Peyer's patch (tissue), 4 donors: Measurements from ENCODE around the gene CLTA. TPM values are rescaled to one million over a fixed set of nuclear protein-coding genes. Genes with fewer than 3 reads are reported as not detected.

Experiments
- DNase-seq, 3 donors: peaks; one replicate each; pipeline ENCODE4 v3.0.0-alpha.2; 2017 to 2019
- H3K27ac ChIP-seq, 4 donors: fragments of 200-600 bp; sonication (generic); one replicate each; pipeline ENCODE4 v1.5.1; 2016 to 2019
- H3K27me3 ChIP-seq, 2 donors: fragments of 200-600 bp; sonication (generic); one replicate each; pipeline ENCODE4 v1.5.1; 2019
- H3K36me3 ChIP-seq, 3 donors: fragments of 200-600 bp; sonication (generic); one replicate each; pipeline ENCODE4 v1.5.1; 2016 to 2019
- H3K4me1 ChIP-seq, 4 donors: fragments of 200-600 bp; sonication (generic); one replicate each; pipeline ENCODE4 v1.5.1; 2016 to 2019
- H3K4me3 ChIP-seq, 4 donors: fragments of 200-600 bp; sonication (generic); 1 replicate in 3 of 4; 2 replicates in 1 of 4; pipeline ENCODE4 v1.5.1; 2016 to 2019; ENCODE audit warnings: mild to moderate bottlenecking in 1 of 4
- H3K9me3 ChIP-seq, 4 donors: fragments of 200-600 bp; sonication (generic); one replicate each; pipeline ENCODE4 v1.5.1; 2016 to 2019; ENCODE audit warnings: mild to moderate bottlenecking in 1 of 4
- CTCF ChIP-seq, 6 experiments: fragments of 450-650 bp in 4 of 6; fragments of 200-600 bp in 2 of 6; sonication (generic) in 1 of 6; IDR thresholded peaks; one replicate each; pipeline ENCODE4 v1.5.1; 2017 to 2019; ENCODE audit warnings: antibody characterized with exemption in 6 of 6, mild to moderate bottlenecking in 3 of 6, moderate library complexity in 1 of 6
- POLR2A ChIP-seq, 2 donors: fragments of 450-650 bp; IDR thresholded peaks; one replicate each; pipeline ENCODE4 v1.5.1; 2017; ENCODE audit warnings: antibody characterized with exemption in 2 of 2, mild to moderate bottlenecking in 2 of 2, moderate library complexity in 2 of 2
- total RNA-seq, 4 donors: library from RNA; depleted of rRNA; stranded (reverse); fragments of >200 nt; gene quantifications; one replicate each; pipeline ENCODE4 v1.1.0, GENCODE V29; 2016

CLTA gene
- total RNA-seq, 4 donors from 2014 or later = 131 to 150 (median 133) TPM

- Histone ChIP-seq H3K36me3 (peaks cover 0 to 27% (median 0%) of the 10 kb centered on the region in 3 donors), H3K27me3 (no peaks in the 10 kb centered on the region), H3K4me3 (no peak overlapping the region), H3K4me1 (no peaks in the 10 kb centered on the region), H3K9me3 (no peaks in the 10 kb centered on the region), H3K27ac (no peak overlapping the region)
- DNase-seq = no peak
- TF ChIP-seq CTCF (IDR thresholded peaks at IDR 0.05) = no peak
- TF ChIP-seq POLR2A (IDR thresholded peaks at IDR 0.05) = no peak
Observed at GRCh38 chr9:36249189-36249588, 58.5 kb downstream of the CLTA start.

GRCh38 chr9:36250079-36250478 is 59.4 kb downstream of the CLTA start:
- H3K27ac ChIP-seq = no peak overlapping the region
- no peak for TF ChIP-seq CTCF (IDR thresholded peaks at IDR 0.05)
- TF ChIP-seq POLR2A (IDR thresholded peaks at IDR 0.05) = no peak
- DNase-seq = no peak

DNA sequence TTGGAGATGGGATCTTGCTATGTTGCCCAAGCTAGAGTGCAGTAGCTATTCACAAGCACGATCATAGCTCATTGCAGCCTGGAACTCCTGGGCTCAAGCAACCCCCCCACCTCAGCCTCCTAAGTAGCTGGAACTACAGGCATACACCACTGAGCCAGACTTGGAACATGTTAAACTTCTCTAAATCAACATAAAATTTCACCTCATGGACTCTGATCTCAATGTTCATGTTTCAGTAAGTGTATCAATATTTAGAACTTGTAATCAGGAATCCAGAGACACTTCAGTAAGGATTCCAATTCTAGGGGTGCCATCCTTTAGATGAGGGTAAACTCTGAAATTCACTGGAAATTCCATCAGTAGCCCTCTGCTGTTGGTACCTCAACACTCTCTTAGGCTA is 60.7 kb downstream of the CLTA start:
- Histone ChIP-seq H3K27me3 (no peaks in the 10 kb centered on the region), H3K4me1 (no peaks in the 10 kb centered on the region), H3K36me3 (peaks cover 0 to 7% (median 0%) of the 10 kb centered on the region in 3 donors), H3K9me3 (no peaks in the 10 kb centered on the region), H3K27ac (no peak overlapping the region), H3K4me3 (no peak overlapping the region)
- DNase-seq = no peak
- TF ChIP-seq CTCF (IDR thresholded peaks at IDR 0.05) (no peak), POLR2A (IDR thresholded peaks at IDR 0.05) (no peak)

More at GRCh38 chr9:36250079-36250478, 59.4 kb downstream of the CLTA start:
- peaks cover 0 to 21% (median 0%) of the 10 kb centered on the region in 3 donors for H3K36me3 ChIP-seq
- no peak overlapping the region for H3K4me3 ChIP-seq
- no peaks in the 10 kb centered on the region for H3K27me3 ChIP-seq
- H3K9me3 ChIP-seq = no peaks in the 10 kb centered on the region
- no peaks in the 10 kb centered on the region for H3K4me1 ChIP-seq

GRCh38 chr9:36258208-36258995 is 67.7 kb downstream of the CLTA start, which contains the start of gene GNE:
GNE (minus strand) TSS chr9:36258448; CDS start chr9:36249355, 9,093 bp downstream.
- DNase-seq = peak; percentile 97 to 99 (median 98)
- no peaks in the 10 kb centered on the region for H3K27me3 ChIP-seq
- peak within 1 kb of the TSS; percentile 95 to 100 (median 97) for H3K27ac ChIP-seq
- H3K9me3 ChIP-seq = no peaks in the 10 kb centered on the region
- H3K4me3 ChIP-seq = peak within 1 kb of the TSS; percentile 87 to 100 (median 94)
- peaks cover 0 to 7% (median 3%) of the 10 kb centered on the region in 4 donors for H3K4me1 ChIP-seq
- no peaks in the 10 kb centered on the region for H3K36me3 ChIP-seq
- TF ChIP-seq CTCF (IDR thresholded peaks at IDR 0.05) = no peak
- peak; percentile 64 to 74 for TF ChIP-seq POLR2A (IDR thresholded peaks at IDR 0.05)

DNA sequence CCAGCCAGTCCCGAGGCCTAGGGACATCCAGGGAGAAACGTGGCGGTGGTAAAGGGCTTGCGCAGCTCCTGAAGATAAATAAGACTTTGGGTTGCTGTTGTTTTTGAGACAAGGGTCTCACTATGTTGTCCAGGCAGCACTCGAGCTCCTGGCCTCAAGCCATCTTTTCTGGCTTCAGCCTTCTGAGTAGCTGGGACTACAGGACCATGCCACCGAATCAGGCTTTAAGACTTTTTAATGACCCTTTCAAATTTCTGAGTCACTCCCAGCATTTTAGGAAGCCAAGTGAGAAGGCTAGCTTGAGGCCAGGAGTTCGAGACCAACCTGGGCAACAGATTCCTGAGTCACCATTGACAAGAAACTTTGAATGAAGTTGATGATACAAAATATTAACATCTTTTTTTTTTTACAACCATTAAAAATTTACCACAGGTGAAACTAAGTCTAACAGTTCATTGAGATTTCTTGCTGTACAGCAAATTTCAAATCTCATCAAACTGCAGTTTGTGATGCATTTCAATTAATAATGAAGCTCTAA is 68.3 kb downstream of the CLTA start:
- TF ChIP-seq POLR2A (IDR thresholded peaks at IDR 0.05) = no peak
- no peak for TF ChIP-seq CTCF (IDR thresholded peaks at IDR 0.05)
- peak overlapping the region; percentile 87 to 100 (median 94) for H3K4me3 ChIP-seq
- no peak for DNase-seq
- H3K36me3 ChIP-seq = no peaks in the 10 kb centered on the region
- no peaks in the 10 kb centered on the region for H3K27me3 ChIP-seq
- peak overlapping the region; percentile 95 to 100 (median 97) for H3K27ac ChIP-seq
- H3K4me1 ChIP-seq = peaks cover 0 to 7% (median 3%) of the 10 kb centered on the region in 4 donors
- no peaks in the 10 kb centered on the region for H3K9me3 ChIP-seq

Other genes with a start within 250 kb of the CLTA start
- gene OR2S2, start 232.8 kb upstream of the CLTA start, total RNA-seq = not detected
- 1 to 10 TPM; 1.9 to 8.3 (median 5.9) TPM for gene RECK, start 154.0 kb upstream of the CLTA start, total RNA-seq
- gene GLIPR2, start 54.2 kb upstream of the CLTA start, total RNA-seq = 10 to 100 TPM in 2 of 4 donors, 1 to 10 TPM in 2; 8.6 to 31.4 (median 11.6) TPM
- not detected for gene CCIN, start 21.5 kb upstream of the CLTA start, total RNA-seq
- gene GNE, start 67.5 kb downstream of the CLTA start, total RNA-seq = 10 to 100 TPM; 18.4 to 47.0 (median 23.5) TPM
- gene RNF38, start 209.3 kb downstream of the CLTA start, total RNA-seq = 10 to 100 TPM; 16.5 to 23.9 (median 20.6) TPM